Measurements from ENCODE around the gene NOB1.
"Not testable (repeated sequence)": the region's sequence is repeated elsewhere in the genome, so short reads cannot be mapped to it uniquely, and the experiment has no call there.

The NOB1 gene

GRCh38 chr16:69757375-69757774, 2.6 kb upstream of the NOB1 start:
- not testable (repeated sequence) for DNase-seq

DNA sequence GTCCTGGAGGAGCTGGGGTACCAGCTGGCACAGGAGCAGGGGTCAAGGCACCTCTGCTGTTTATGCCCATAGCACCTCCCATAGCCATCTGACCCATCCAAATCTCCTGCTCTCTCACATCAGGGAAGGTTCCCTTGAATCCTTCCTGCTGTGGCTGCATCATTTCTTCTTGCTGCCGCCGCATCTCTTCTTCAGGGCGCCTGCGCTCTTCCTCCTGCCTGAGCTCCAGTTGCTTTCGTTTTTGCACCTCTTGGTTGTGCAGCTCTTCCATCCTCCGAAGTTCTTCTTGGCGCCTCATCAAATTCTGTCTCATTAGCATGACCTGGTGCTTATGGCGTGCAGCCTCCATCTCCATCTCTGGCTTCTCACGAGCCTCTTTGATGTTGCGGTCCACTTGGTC, 2.0 kb upstream of the NOB1 start:
- DNase-seq, result no peak

DNA sequence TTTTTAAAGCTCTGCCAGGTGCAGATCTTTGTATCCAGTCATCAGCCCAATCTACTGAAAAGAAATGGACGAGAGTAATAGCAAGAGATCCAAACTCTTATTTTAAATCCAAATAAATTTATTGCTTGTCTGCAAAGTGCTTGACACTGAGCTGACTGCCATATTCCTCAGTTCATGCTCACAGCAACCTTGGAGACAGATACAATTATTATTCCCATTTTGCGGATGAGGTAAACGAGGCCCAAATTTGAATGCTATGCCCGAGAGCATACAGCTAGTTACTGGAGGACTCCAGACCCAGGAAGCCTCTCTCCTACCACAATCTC, 620 bp downstream of the NOB1 start:
- no peak for DNase-seq

- no peak for DNase-seq
These were observed 5.9 kb downstream of the NOB1 start for GRCh38 chr16:69748694-69749345.

DNA sequence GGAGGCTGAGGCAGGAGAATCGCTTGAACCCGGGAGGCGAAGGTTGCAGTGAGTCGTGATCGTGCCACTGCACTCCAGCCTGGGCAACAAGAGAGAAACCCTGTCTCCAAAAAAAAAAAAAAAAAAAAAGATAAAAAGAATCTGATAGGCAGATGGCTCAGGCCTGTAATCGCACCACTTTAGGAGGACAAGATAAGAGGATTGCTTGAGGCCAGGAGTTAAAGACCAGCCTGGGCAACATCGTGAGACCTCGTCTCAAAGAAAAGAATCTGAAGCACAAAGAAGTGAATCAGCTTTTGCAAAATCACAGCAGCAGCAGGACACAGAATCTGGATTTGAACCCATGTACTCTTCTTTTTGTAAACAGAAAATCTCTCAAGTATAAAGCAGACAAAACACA, 7.6 kb downstream of the NOB1 start:
- DNase-seq, result no peak

GRCh38 chr16:69745959-69746358, 8.8 kb downstream of the NOB1 start:
- no peak for DNase-seq

GRCh38 chr16:69745232-69745612, 9.5 kb downstream of the NOB1 start:
- no peak for DNase-seq

- no peak for DNase-seq
These were observed 10.1 kb downstream of the NOB1 start for GRCh38 chr16:69744363-69745231.

DNA sequence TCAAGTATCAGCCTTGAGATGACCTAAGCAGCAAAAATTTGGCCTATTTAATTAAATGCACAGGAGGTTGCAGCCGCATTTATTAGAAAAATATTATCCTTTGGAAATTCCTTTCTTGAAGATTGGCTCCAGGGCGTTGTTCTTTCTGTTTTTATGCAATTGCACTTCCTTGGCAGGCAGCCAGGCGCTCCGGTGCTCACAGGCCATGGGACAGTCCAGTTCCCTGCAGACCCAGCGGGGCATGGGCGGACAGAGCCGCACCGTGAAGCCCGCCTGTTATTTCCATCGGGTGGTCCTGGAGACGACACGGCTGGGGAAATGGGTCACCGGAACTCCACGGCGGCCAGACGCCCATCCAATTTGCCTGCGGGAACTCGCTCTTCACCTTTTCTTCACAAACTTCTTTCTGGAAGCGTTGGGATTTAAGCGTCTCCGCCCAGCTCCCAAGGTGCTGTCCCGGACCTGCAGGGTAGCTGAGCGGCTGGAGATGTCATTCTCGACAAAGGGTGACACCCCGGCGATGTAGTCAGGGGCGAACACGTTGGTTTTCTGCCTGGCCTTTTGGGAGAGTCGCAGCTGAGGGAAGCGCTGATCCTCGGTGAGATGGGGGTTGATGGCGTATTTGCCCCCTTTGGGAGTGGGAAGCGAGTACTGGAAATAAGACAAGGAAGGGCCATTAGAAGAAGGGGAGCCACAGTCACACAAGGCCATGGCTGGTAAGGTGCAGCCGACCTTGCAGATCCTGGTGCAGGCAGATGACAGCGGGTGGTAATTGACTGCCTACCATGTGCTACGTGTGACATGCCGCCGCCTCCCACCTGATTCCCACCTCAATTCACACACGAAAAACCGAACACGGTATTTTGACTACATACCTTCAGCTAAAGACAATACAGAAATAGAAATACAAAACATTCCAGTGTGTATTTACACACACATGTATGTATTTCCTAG, 12.5 kb downstream of the NOB1 start:
- peak; percentile 30 for DNase-seq

- DNase-seq, result no peak
These were observed 13.2 kb downstream of the NOB1 start for GRCh38 chr16:69741519-69741918.

- DNase-seq, result no peak
These were observed 22.6 kb downstream of the NOB1 start for GRCh38 chr16:69732101-69732500.

DNA sequence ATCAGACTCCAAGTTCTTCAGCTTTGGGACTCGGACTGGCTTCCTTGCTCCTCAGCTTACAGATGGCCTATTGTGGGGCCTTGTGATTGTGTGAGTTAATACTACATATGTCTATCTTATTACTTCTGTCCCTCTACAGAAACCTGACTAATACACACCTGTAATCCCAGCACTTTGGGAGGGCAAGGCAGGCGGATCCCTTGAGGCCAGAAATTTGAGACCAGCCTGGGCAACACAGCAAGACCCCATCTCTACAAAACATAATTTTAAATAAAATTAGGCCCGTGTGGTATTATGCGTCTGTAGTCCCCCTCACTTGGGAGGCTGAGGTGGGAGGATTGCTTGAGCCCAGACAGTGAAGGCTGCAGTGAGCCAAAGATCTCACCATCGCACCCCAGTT, 23.4 kb downstream of the NOB1 start:
- DNase-seq, result not testable (repeated sequence)

DNA sequence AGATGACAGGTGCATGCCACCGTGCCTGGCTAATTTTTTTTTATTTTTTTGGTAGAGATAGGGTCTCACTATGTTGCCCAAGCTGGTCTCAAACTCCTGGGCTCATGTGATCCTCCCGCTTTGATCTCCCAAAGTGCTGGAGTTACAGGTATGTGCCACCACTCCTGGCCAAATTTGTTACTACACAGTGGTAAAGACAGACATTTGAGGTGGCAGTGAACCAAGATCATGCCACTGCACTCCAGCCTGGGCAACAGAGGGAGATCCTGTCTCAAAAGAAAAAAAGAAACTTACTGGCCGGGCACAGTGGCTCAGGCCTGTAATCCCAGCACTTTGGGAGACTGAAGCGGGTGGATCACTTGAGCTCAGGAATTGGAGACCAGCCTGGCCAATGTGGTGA, 25.7 kb downstream of the NOB1 start:
- DNase-seq, result not testable (repeated sequence)

GRCh38 chr16:69727916-69728270, 26.8 kb downstream of the NOB1 start:
- no peak for DNase-seq

GRCh38 chr16:69726313-69727060, 28.2 kb downstream of the NOB1 start, which contains the start of gene NQO1:
Gene NQO1, minus strand, starts transcription at chr16:69726560. Its CDS starts 121 bp downstream, at chr16:69726439.
- DNase-seq, result peak; percentile 94

GRCh38 chr16:69725480-69726312, 29.0 kb downstream of the NOB1 start:
- no peak for DNase-seq

DNA sequence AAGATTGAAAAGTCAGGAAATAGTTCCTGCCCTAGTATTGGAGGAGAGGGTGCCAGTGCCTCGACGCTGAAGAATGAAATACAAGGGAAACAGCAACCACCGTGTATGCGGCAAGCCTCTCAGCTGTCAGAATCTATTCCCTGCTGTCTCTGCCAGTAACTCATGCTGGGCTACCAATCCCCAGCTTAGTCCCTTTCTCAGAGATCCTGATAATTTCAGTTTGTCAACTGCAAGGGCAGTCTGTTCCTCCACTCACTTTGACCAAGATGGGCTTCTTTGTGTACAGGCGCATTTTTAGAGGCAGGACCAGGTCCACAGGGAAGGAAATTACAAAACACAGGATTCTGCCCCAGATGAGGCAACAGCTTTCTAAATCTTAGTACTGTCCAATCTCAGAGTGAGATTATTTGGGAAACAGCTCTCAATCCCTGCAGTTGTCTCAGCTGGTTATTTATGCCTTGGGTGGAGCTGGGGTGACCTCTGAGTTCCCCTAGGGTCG, 29.7 kb downstream of the NOB1 start:
- no peak for DNase-seq

DNA sequence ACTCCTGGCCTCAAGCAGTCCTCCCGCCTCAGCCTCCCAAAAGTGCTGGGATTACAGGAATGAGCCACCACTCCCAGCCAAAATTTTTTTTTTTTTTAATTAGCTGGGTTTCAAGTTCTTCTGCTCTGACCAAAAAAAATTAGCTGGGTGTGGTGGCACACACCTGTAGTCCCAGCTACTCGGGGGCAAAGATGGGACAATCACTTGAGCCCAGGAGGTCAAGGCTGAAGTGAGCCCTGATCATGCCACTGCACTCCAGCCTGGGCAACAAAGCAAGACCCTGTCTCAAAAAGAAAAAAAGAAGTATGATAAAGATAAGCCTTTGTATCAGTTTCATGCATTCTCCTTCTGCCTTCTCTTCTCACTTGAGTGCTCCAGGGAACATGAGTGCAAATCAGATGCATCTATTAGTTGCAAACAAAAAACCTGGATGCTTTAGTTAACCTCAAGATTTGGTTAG, 30.3 kb downstream of the NOB1 start:
- no peak for DNase-seq

DNA sequence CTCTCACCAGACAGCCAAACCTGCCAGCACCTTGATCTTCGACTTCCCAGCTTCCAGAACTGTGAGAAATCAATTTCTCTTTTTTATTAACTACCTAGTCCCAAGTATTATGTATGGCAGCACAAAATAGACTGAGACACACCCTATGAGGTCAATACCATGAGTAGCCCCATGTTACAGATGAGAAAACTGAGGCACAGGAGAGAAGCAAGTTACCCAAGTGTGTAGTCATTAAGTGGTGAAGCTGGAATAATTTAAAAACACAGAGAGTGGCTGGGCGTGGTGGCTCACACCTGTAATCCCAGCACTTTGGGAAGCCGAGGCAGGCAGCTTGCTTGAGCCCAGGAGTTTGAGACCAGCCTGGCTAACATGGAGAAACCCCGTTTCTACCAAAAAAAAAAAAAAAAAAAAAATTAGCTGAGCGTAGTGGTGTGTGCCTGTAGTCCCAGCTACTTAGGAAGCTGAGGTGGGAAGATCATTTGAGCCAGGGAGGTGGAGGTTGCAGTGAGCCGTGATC, 33.2 kb downstream of the NOB1 start:
- DNase-seq, result no peak

DNA sequence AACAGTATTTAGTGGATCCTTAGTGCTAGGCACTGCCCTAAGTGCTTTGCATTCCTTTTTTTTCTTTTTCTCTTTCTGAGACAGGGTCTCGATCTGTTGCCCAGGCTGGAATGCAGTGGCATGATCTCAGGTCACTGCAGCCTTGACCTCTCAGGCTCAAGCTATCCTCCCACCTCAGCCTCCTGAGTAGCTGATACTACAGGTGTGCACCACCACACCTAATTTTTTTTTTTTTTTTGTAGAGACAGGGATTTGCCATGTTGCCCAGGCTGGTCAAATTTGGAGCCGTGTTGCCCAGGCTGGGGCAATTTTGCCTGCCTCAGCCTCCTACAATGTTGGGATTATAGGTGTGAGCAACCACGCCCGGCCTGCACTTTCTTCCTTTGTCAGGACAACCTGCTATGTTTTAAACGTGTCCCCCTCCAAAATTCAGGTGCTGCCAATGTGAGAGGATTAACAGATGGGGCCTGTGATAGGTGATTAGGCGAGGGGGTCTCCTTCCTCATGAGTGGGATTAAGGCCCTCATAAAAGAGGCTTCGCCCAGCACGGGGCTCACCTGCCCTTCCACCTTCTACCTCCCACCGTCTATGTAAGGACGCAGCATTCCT, 33.8 kb downstream of the NOB1 start:
- no peak for DNase-seq
